Left ventricle myocardium inferior (tissue), 1 donor: ENCODE results near the gene SLC10A1. TPM values are rescaled to one million over a fixed set of nuclear protein-coding genes. Genes with fewer than 3 reads are reported as not detected.

ENCODE experiments used
- DNase-seq: peaks from one replicate; pipeline ENCODE4 v3.0.0-alpha.2; 2020
- H3K27ac ChIP-seq: fragments of 200-600 bp; replicated peaks from 2 replicates; pipeline ENCODE4 v1.8.0; 2021
- H3K27me3 ChIP-seq: fragments of 200-600 bp; 2 replicates; pipeline ENCODE4 v1.8.0; 2021; ENCODE audit warnings: low read depth
- H3K36me3 ChIP-seq: fragments of 200-600 bp; 2 replicates; pipeline ENCODE4 v1.8.0; 2021
- H3K4me1 ChIP-seq: fragments of 200-600 bp; 2 replicates; pipeline ENCODE4 v1.8.0; 2021
- H3K4me3 ChIP-seq: fragments of 200-600 bp; 2 replicates; pipeline ENCODE4 v1.8.0; 2021; ENCODE audit warnings: mild to moderate bottlenecking, moderate library complexity
- H3K9me3 ChIP-seq: fragments of 200-600 bp; replicated peaks from 2 replicates; pipeline ENCODE4 v1.8.0; 2021
- CTCF ChIP-seq: fragments of 200-600 bp; IDR thresholded peaks from 2 replicates; pipeline ENCODE4 v1.8.0; 2021; ENCODE audit warnings: antibody characterized with exemption, mild to moderate bottlenecking, borderline replicate concordance
- intact Hi-C: fragments of 100-400 bp; cut with micrococcal nuclease; formaldehyde crosslinking; loops from one replicate; pipeline ENCODE4 v1.11.0; 2022
- total RNA-seq: library from RNA; stranded (reverse); fragmentation: NEBNext Ultra II Directional; extraction: Animal tissue kit (Norgen Biotek cat#: 25700); gene quantifications from one replicate; pipeline ENCODE4 v1.2.1, GENCODE V29; 2021
- donor health status: DM: no; HTN: yes; CAD: no; lungs with severe emphysema.

Gene SLC10A1
- total RNA-seq, 1 donor from 2014 or later = not detected

GRCh38 chr14:69827560-69827959 lies 30.5 kb upstream of the SLC10A1 start:
- no peak overlapping the region for H3K27ac ChIP-seq
- no peaks in the 10 kb centered on the region for H3K36me3 ChIP-seq
- TF ChIP-seq CTCF = no peak
- peaks cover 45% of the 10 kb centered on the region for H3K27me3 ChIP-seq
- peaks cover 26% of the 10 kb centered on the region for H3K9me3 ChIP-seq
- intact Hi-C loops = no loop called here
- H3K4me1 ChIP-seq = no peaks in the 10 kb centered on the region
- no peak for DNase-seq
- H3K4me3 ChIP-seq = no peak overlapping the region

- H3K27ac ChIP-seq = no peak overlapping the region
- peaks cover 77% of the 10 kb centered on the region for H3K27me3 ChIP-seq
- no peak for TF ChIP-seq CTCF
- DNase-seq = no peak
- H3K36me3 ChIP-seq = no peaks in the 10 kb centered on the region
- peaks cover 9% of the 10 kb centered on the region for H3K9me3 ChIP-seq
- no peak overlapping the region for H3K4me3 ChIP-seq
- H3K4me1 ChIP-seq = no peaks in the 10 kb centered on the region
- intact Hi-C loops = no loop called here
Measured at GRCh38 chr14:69822456-69822855, 25.4 kb upstream of the SLC10A1 start.

GRCh38 chr14:69820991-69821390 lies 23.9 kb upstream of the SLC10A1 start:
- no peaks in the 10 kb centered on the region for H3K36me3 ChIP-seq
- H3K4me1 ChIP-seq = no peaks in the 10 kb centered on the region
- no peak for TF ChIP-seq CTCF
- no peak for DNase-seq
- H3K27me3 ChIP-seq = peaks cover 82% of the 10 kb centered on the region
- no peak overlapping the region for H3K4me3 ChIP-seq
- peaks cover 6% of the 10 kb centered on the region for H3K9me3 ChIP-seq
- intact Hi-C loops = no loop called here
- no peak overlapping the region for H3K27ac ChIP-seq

GRCh38 chr14:69819607-69820006 lies 22.6 kb upstream of the SLC10A1 start:
- no peak for DNase-seq
- no peaks in the 10 kb centered on the region for H3K4me1 ChIP-seq
- no peaks in the 10 kb centered on the region for H3K36me3 ChIP-seq
- H3K4me3 ChIP-seq = no peak overlapping the region
- no peak for TF ChIP-seq CTCF
- intact Hi-C loops = loop anchor here (2.0 kb wide), 1 partner anchor 207 kb away; no protein-coding TSS in a partner anchor
- no peaks in the 10 kb centered on the region for H3K9me3 ChIP-seq
- no peak overlapping the region for H3K27ac ChIP-seq
- H3K27me3 ChIP-seq = peaks cover 90% of the 10 kb centered on the region

- Histone ChIP-seq H3K9me3 (no peaks in the 10 kb centered on the region), H3K27ac (no peak overlapping the region), H3K27me3 (peaks cover 95% of the 10 kb centered on the region), H3K4me3 (no peak overlapping the region), H3K4me1 (no peaks in the 10 kb centered on the region), H3K36me3 (no peaks in the 10 kb centered on the region)
- no peak for DNase-seq
- TF ChIP-seq CTCF = peak; percentile 82
- intact Hi-C loops = loop anchor here (2.0 kb wide), 1 partner anchor 208 kb away; no protein-coding TSS in a partner anchor
Measured at GRCh38 chr14:69818758-69819191, 21.7 kb upstream of the SLC10A1 start.
